Upper lobe of right lung (tissue), 1 donor: ENCODE results near the gene DUOXA1. TPM values are rescaled to one million over a fixed set of nuclear protein-coding genes. Genes with fewer than 3 reads are reported as not detected.

Experiments
- ATAC-seq: fragments of 200-7000 bp; cut with Tn5 transposase; one replicate; pipeline ENCODE4 v1.9.1; 2020; ENCODE audit warnings: mild to moderate bottlenecking, moderate library complexity
- DNase-seq: peaks from one replicate; pipeline ENCODE4 v3.0.0-alpha.2; 2020
- H3K27ac ChIP-seq: fragments of 200-600 bp; one replicate; pipeline ENCODE4 v1.8.0; 2022
- H3K27me3 ChIP-seq: fragments of 200-600 bp; one replicate; pipeline ENCODE4 v1.8.0; 2022; ENCODE audit warnings: mild to moderate bottlenecking
- H3K36me3 ChIP-seq: fragments of 200-600 bp; one replicate; pipeline ENCODE4 v1.8.0; 2022
- H3K4me1 ChIP-seq: fragments of 200-600 bp; one replicate; pipeline ENCODE4 v1.8.0; 2022
- H3K4me3 ChIP-seq: fragments of 200-600 bp; one replicate; pipeline ENCODE4 v1.8.0; 2022; ENCODE audit warnings: mild to moderate bottlenecking
- H3K9me3 ChIP-seq: fragments of 200-600 bp; one replicate; pipeline ENCODE4 v1.8.0; 2022
- CTCF ChIP-seq: fragments of 200-600 bp; IDR thresholded peaks from one replicate; pipeline ENCODE4 v1.8.0; 2022; ENCODE audit warnings: antibody characterized with exemption
- intact Hi-C: fragments of 100-400 bp; cut with DNase I; formaldehyde crosslinking; loops from one replicate; pipeline ENCODE4 v1.11.0; 2022
- total RNA-seq: library from RNA; stranded (reverse); fragmentation: NEBNext Ultra II Directional; extraction: Animal tissue kit (Norgen Biotek cat#: 25700); gene quantifications from one replicate; pipeline ENCODE4 v1.2.1, GENCODE V29; 2021
- donor health status: DM: no; HTN: yes; CAD: no; lungs with severe emphysema.

DUOXA1 gene
- total RNA-seq, 1 donor from 2014 or later = 138 TPM

GRCh38 chr15:45165536-45165935 is 35.9 kb upstream of the DUOXA1 start:
- Histone ChIP-seq H3K27me3 (no peaks in the 10 kb centered on the region), H3K4me3 (no peak overlapping the region), H3K27ac (no peak overlapping the region), H3K9me3 (no peaks in the 10 kb centered on the region), H3K36me3 (peaks cover 7% of the 10 kb centered on the region), H3K4me1 (peaks cover 23% of the 10 kb centered on the region)
- no peak for TF ChIP-seq CTCF
- no peak for DNase-seq
- intact Hi-C loops = no loop called here
- no peak for ATAC-seq

GRCh38 chr15:45164914-45165313 is 35.2 kb upstream of the DUOXA1 start:
- Histone ChIP-seq H3K36me3 (peaks cover 7% of the 10 kb centered on the region), H3K27ac (no peak overlapping the region), H3K27me3 (no peaks in the 10 kb centered on the region), H3K4me1 (peaks cover 23% of the 10 kb centered on the region), H3K9me3 (no peaks in the 10 kb centered on the region), H3K4me3 (no peak overlapping the region)
- DNase-seq (no peak), ATAC-seq (no peak)
- TF ChIP-seq CTCF = no peak
- intact Hi-C loops = no loop called here

DNA sequence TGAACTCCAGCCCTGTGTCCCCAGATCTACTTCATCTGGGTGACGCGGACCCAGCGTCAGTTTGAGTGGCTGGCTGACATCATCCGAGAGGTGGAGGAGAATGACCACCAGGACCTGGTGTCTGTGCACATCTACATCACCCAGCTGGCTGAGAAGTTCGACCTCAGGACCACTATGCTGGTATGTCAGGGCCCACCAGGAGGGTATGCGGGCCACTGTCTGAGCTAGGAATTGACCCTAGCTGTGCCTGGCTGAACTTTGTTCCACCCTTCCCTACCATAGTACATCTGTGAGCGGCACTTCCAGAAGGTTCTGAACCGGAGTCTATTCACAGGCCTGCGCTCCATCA is 33.8 kb upstream of the DUOXA1 start:
- H3K27ac ChIP-seq = peak overlapping the region; percentile 14
- H3K4me1 ChIP-seq = peaks cover 23% of the 10 kb centered on the region
- no peaks in the 10 kb centered on the region for H3K9me3 ChIP-seq
- H3K4me3 ChIP-seq = no peak overlapping the region
- no peak for ATAC-seq
- DNase-seq = no peak
- no peak for TF ChIP-seq CTCF
- intact Hi-C loops = no loop called here
- H3K36me3 ChIP-seq = peaks cover 7% of the 10 kb centered on the region
- H3K27me3 ChIP-seq = no peaks in the 10 kb centered on the region

DNA sequence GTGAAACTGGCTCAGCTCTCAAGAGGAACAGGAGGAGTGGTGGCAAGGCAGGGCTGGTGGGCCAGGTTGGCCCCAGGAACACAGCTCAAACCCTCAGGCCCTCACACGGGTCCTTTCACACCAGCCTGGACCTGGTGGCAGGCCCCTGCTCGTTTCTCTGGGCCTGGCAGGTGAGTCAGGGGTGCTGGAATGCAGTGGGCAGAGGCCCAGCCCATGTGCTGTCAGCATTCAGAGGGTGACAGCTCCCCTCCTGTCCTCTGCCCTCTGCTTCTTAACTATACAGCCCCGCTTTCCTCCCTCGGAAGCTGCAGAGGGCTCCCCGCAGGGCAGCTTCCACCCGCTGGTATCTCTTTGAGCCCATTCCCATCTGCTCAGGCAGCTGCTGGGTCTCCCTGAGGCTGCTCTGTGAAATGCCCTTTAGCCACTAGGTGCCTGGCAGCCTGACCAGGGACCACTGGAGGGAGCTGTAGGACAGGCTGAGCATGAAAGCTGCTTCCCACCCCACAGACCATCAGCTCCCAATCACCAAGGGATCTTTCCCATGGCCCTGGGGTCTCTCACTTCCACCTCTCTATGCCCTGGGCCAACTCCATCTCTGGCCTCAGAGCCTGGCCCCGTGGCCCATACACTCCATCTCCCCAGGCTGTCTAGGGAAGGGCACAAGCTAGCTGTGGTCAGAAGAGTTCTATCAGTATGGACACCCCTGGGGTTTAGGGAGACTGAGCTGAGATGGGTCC is 33.3 kb upstream of the DUOXA1 start:
- H3K4me1 ChIP-seq = peaks cover 23% of the 10 kb centered on the region
- peak overlapping the region; percentile 14 for H3K27ac ChIP-seq
- H3K36me3 ChIP-seq = peaks cover 7% of the 10 kb centered on the region
- TF ChIP-seq CTCF = peak; percentile 84
- no peaks in the 10 kb centered on the region for H3K9me3 ChIP-seq
- intact Hi-C loops = no loop called here
- DNase-seq = peak; percentile 85
- no peak overlapping the region for H3K4me3 ChIP-seq
- peak; percentile 59 for ATAC-seq
- H3K27me3 ChIP-seq = no peaks in the 10 kb centered on the region

GRCh38 chr15:45161666-45162065 is 32.0 kb upstream of the DUOXA1 start:
- Histone ChIP-seq H3K4me3 (no peak overlapping the region), H3K4me1 (peaks cover 23% of the 10 kb centered on the region)
- no peak for DNase-seq

More at GRCh38 chr15:45161666-45162065, 32.0 kb upstream of the DUOXA1 start:
- no peak for TF ChIP-seq CTCF
- Histone ChIP-seq H3K36me3 (peaks cover 10% of the 10 kb centered on the region), H3K9me3 (no peaks in the 10 kb centered on the region), H3K27ac (no peak overlapping the region), H3K27me3 (no peaks in the 10 kb centered on the region)
- ATAC-seq = no peak
- intact Hi-C loops = no loop called here
